ENCODE data around the gene EID1.

The EID1 gene

DNA sequence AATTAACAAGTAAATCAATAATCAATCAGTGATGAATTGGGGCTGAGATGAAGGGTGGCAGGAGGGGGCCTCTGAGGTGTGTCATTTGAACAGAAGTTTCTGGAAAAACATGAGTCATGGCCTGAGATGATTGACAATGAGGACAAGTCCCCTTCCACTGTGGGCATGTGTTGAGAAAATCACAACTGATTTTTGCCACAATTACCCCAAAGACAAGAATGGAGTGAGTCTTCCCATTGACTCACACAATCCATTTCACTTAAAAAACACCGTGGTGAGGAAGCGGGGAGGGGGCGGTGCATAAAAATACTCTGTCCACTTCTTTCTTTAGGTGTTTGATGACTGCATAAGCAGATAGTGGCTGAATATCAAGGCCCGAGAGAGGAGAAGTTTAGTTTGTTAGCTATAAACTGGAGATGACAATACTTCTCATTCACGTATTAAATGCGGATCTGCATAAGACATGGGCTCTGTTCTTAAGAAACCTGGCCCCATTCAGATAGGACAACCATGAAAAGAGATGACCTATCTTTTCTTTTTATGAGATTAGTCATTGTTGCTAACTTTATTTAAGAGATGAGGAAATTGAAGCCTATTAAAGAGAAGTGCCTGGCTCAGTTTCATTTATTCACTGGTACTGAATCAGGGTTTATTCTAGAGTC is 51.1 kb downstream of the EID1 start:
- H3K4me3 ChIP-seq (ENCODE audit: low read depth, low read length): no peak overlapping the region
- H3K9me3 ChIP-seq (ENCODE audit: severe bottlenecking): no peaks in the 10 kb centered on the region
- no peaks in the 10 kb centered on the region for H3K27me3 ChIP-seq (ENCODE audit: insufficient read depth, low read depth, severe bottlenecking)
- DNase-seq: no peak
- H3K27ac ChIP-seq: no peak overlapping the region
- TF ChIP-seq, protein P1, sequence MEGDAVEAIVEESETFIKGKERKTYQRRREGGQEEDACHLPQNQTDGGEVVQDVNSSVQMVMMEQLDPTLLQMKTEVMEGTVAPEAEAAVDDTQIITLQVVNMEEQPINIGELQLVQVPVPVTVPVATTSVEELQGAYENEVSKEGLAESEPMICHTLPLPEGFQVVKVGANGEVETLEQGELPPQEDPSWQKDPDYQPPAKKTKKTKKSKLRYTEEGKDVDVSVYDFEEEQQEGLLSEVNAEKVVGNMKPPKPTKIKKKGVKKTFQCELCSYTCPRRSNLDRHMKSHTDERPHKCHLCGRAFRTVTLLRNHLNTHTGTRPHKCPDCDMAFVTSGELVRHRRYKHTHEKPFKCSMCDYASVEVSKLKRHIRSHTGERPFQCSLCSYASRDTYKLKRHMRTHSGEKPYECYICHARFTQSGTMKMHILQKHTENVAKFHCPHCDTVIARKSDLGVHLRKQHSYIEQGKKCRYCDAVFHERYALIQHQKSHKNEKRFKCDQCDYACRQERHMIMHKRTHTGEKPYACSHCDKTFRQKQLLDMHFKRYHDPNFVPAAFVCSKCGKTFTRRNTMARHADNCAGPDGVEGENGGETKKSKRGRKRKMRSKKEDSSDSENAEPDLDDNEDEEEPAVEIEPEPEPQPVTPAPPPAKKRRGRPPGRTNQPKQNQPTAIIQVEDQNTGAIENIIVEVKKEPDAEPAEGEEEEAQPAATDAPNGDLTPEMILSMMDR (IDR thresholded peaks at IDR 0.05; ENCODE audit: low read depth, low read length): no peak
- no peaks in the 10 kb centered on the region for H3K36me3 ChIP-seq

DNA sequence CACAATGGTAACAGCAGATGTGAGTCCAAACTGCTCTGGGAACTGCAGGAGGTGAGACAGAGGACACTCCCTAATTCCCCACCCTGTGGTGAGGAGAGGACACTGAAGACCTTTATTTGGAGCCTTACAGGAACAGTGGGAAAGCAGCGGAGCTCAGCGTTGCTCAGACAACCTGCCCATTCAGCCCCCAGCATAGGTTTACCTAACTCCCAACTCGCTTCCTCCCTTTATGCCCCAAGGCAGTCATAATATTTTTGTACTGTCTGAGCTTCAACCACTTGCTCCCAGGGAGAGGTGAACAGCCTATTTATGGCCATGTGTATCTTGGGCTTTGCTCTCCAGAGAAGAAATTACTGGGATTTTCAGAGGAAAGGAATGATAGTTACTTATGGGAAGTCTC is 51.7 kb downstream of the EID1 start:
- no peaks in the 10 kb centered on the region for H3K27me3 ChIP-seq (ENCODE audit: insufficient read depth, low read depth, severe bottlenecking)
- DNase-seq: no peak
- no peaks in the 10 kb centered on the region for H3K36me3 ChIP-seq
- TF ChIP-seq, protein P1 (IDR thresholded peaks at IDR 0.05; ENCODE audit: low read depth, low read length): no peak
- H3K4me3 ChIP-seq (ENCODE audit: low read depth, low read length): no peak overlapping the region
- no peak overlapping the region for H3K27ac ChIP-seq
- no peaks in the 10 kb centered on the region for H3K9me3 ChIP-seq (ENCODE audit: severe bottlenecking)
